Naive thymus-derived CD4-positive, alpha-beta T cell (primary cell): Measurements from ENCODE around the gene DMAP1. TPM values are rescaled to one million over a fixed set of nuclear protein-coding genes. Genes with fewer than 3 reads are reported as not detected.

ENCODE experiments used
- ATAC-seq: fragments of 150-1000 bp; cut with Tn5 transposase; 2 replicates; pipeline ENCODE4 v1.10.0; 2021; ENCODE audit warnings: mild to moderate bottlenecking, moderate library complexity
- CTCF ChIA-PET: fragments of 350-600 bp; sonication (Branson Sonifier 250); formaldehyde crosslinking; loops from one replicate; lab custom pipeline; 2021; ENCODE audit warnings: antibody characterized with exemption; lab: Charles Lee
- POLR2A ChIA-PET: fragments of 350-600 bp; sonication (Branson Sonifier 250); formaldehyde crosslinking; loops from one replicate; lab custom pipeline; 2021; ENCODE audit warnings: antibody characterized with exemption, inconsistent platforms; lab: Charles Lee
- DNase-seq, 9 donors: peaks; one replicate each; pipeline versions ENCODE4 v3.0.0 to v3.0.0-alpha.2; 2020 to 2022; ENCODE audit warnings: mixed read lengths in 1 of 9
- H3K27ac ChIP-seq: one replicate; pipeline ENCODE4 v1.7.0; 2013; ENCODE audit warnings: mild to moderate bottlenecking, low read depth, low read length, moderate library complexity
- H3K27me3 ChIP-seq, 2 donors: one replicate each; pipeline ENCODE4 v1.7.0; 2013; ENCODE audit warnings: low read length in 2 of 2, mild to moderate bottlenecking in 2 of 2, moderate library complexity in 2 of 2; ENCODE audit not compliant: control insufficient read depth in 2 of 2, insufficient read depth in 2 of 2
- H3K36me3 ChIP-seq, 3 experiments: 1 replicate in 2 of 3; 2 replicates in 1 of 3; pipeline ENCODE4 v1.7.0; 2013; ENCODE audit warnings: low read length in 3 of 3, mild to moderate bottlenecking in 3 of 3, moderate library complexity in 1 of 3; ENCODE audit not compliant: insufficient read depth in 3 of 3, control insufficient read depth in 2 of 3
- H3K4me1 ChIP-seq, 2 donors: one replicate each; pipeline ENCODE4 v1.7.0; 2013; ENCODE audit warnings: low read length in 2 of 2, mild to moderate bottlenecking in 2 of 2, moderate library complexity in 1 of 2; ENCODE audit not compliant: control insufficient read depth in 2 of 2, insufficient read depth in 2 of 2
- H3K4me3 ChIP-seq: 2 replicates; pipeline ENCODE4 v1.7.0; 2013; ENCODE audit warnings: mild to moderate bottlenecking, low read length
- H3K9me3 ChIP-seq, 3 experiments: 1 replicate in 2 of 3; 2 replicates in 1 of 3; pipeline ENCODE4 v1.7.0; 2013; ENCODE audit warnings: low read length in 3 of 3; ENCODE audit not compliant: control insufficient read depth in 2 of 3
- H3K27ac Mint-ChIP-seq, 9 donors: one replicate each; pipeline ENCODE4 v1.8.0; 2020 to 2022; ENCODE audit warnings: mixed read lengths in 9 of 9, mild to moderate bottlenecking in 8 of 9, moderate library complexity in 5 of 9, inconsistent platforms in 2 of 9
- H3K27me3 Mint-ChIP-seq, 5 donors: one replicate each; pipeline ENCODE4 v1.8.0; 2021 to 2022; ENCODE audit warnings: mixed read lengths in 5 of 5, mild to moderate bottlenecking in 1 of 5
- H3K36me3 Mint-ChIP-seq, 5 donors: one replicate each; pipeline ENCODE4 v1.8.0; 2020 to 2022; ENCODE audit warnings: mixed read lengths in 5 of 5, mild to moderate bottlenecking in 3 of 5, inconsistent platforms in 1 of 5
- H3K4me1 Mint-ChIP-seq, 7 donors: one replicate each; pipeline ENCODE4 v1.8.0; 2020 to 2022; ENCODE audit warnings: mixed read lengths in 7 of 7, mild to moderate bottlenecking in 3 of 7, inconsistent platforms in 1 of 7
- H3K4me3 Mint-ChIP-seq, 10 donors: one replicate each; pipeline ENCODE4 v1.8.0; 2020 to 2022; ENCODE audit warnings: mild to moderate bottlenecking in 10 of 10, mixed read lengths in 10 of 10, moderate library complexity in 6 of 10, inconsistent platforms in 2 of 10
- H3K9me3 Mint-ChIP-seq, 11 donors: one replicate each; pipeline ENCODE4 v1.8.0; 2020 to 2022; ENCODE audit warnings: mixed read lengths in 11 of 11, mild to moderate bottlenecking in 4 of 11, inconsistent platforms in 1 of 11, moderate library complexity in 1 of 11
- intact Hi-C, 2 donors: fragments of 100-400 bp; cut with micrococcal nuclease; formaldehyde crosslinking; loops; one replicate each; pipeline ENCODE4 v1.15.1; 2023
- polyA plus RNA-seq, 2 donors: library from polyadenylated mRNA; unstranded; fragments of 300-500 nt; fragmentation: Illumina TruSeq; gene quantifications; one replicate each; pipeline ENCODE4 v1.2.3, GENCODE V29; 2021
- total RNA-seq, 6 experiments: library from RNA in 5 of 6; stranded (reverse) in 5 of 6; gene quantifications; 1 replicate in 5 of 6; 2 replicates in 1 of 6; pipeline ENCODE4 v1.2.3 and lab custom pipeline; 2021 to 2026

The DMAP1 gene
- total and polyA plus RNA-seq, 7 experiments from 2014 or later, result 42.3 to 96.2 (median 60.0) TPM

DNA sequence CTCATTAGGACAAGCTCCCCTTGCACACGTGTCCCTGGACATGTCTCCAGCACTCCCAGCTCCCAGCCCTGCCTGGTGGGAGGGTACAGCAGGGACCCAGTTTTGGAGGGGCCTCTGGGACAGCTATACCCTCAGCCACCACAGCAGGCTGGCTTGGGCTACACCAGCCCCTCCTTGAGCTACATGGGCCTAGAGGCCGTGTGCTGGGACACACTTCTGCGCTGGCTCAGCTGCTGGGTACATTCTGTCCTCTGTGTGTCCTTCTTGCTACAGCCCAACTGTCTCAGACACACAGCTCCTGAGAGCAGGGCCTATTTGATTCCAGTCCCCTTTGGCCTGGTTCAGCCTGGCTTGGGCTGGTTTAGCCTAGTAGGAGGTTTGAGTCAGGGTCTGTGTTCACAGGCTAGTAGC is 26.7 kb downstream of the DMAP1 start:
- Histone ChIP-seq H3K4me3 (no peak overlapping the region), H3K36me3 (peaks cover 0 to 16% (median 0%) of the 10 kb centered on the region in 3 experiments), H3K9me3 (no peaks in the 10 kb centered on the region), H3K27ac (no peak overlapping the region), H3K27me3 (no peaks in the 10 kb centered on the region), H3K4me1 (peaks cover 0 to 7% of the 10 kb centered on the region in 2 donors)
- no peak for DNase-seq
- Mint-ChIP-seq H3K4me1 (peaks cover 9 to 24% (median 13%) of the 10 kb centered on the region in 7 donors), H3K27me3 (no peaks in the 10 kb centered on the region), H3K36me3 (peaks cover 0 to 19% (median 0%) of the 10 kb centered on the region in 5 donors), H3K9me3 (peaks cover 0 to 1% (median 0%) of the 10 kb centered on the region in 11 donors), H3K4me3 (no peak overlapping the region), H3K27ac (no peak overlapping the region)
- ATAC-seq, result no peak
- POLR2A ChIA-PET, result no interaction called here
- intact Hi-C loops, result loop anchor here in 1 of 2 donors (2.0 kb wide), 1 partner anchor 23 kb away; no protein-coding TSS in a partner anchor
- CTCF ChIA-PET, result no interaction called here

DNA sequence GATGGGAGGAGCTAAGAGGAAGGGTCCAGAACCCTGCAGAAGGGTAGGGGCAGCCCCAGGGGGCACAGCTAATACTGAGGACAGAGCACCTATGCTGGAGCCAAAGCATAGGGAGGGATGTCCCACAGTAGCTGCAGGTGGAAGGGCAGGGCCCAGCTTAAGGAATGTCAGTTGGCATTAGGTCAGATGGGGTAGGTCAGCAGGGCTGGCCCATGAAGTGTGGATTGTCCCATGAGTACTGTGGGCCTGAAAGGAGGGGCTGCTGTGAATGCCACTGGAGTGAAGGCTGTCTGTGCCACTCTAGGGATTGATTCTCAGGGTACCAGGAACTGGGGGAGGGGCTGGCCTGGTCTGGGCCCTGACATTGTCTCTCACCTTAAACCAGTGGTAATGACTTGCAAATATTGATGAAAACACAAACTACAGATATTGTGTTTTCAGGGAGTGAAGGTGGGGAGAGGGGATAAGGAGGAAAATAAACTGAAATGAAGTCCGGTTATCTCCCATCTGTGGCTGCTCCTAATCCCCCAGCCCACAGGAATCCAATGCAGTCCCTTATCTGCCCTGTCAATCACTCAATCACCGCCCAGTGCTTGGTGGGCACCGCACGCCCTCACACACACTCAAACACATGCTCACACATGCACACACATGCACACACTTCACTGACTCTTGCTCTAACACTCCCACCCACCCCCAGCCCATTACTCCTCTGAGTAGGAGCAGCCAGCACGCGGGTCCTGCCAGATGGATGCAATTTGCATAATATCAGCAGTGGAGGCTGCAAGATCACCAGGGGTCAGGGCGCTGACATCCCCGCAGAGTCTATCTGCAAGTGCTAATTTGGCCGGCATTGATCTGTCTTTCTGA is 27.8 kb downstream of the DMAP1 start:
- peak overlapping the region in 1 of 10 donors; percentile 62 for H3K4me3 Mint-ChIP-seq
- peaks cover 9 to 24% (median 13%) of the 10 kb centered on the region in 7 donors for H3K4me1 Mint-ChIP-seq
- Histone ChIP-seq H3K36me3 (peaks cover 0 to 21% (median 0%) of the 10 kb centered on the region in 3 experiments), H3K4me3 (no peak overlapping the region), H3K9me3 (no peaks in the 10 kb centered on the region), H3K4me1 (peaks cover 0 to 7% of the 10 kb centered on the region in 2 donors), H3K27ac (no peak overlapping the region), H3K27me3 (no peaks in the 10 kb centered on the region)
- H3K27me3 Mint-ChIP-seq, result no peaks in the 10 kb centered on the region
- H3K36me3 Mint-ChIP-seq, result peaks cover 0 to 17% (median 0%) of the 10 kb centered on the region in 5 donors
- H3K9me3 Mint-ChIP-seq, result peaks cover 0 to 1% (median 0%) of the 10 kb centered on the region in 11 donors
- intact Hi-C loops, result no loop called here
- H3K27ac Mint-ChIP-seq, result peak overlapping the region in 1 of 9 donors; percentile 38
- CTCF ChIA-PET, result no interaction called here
- DNase-seq, result no peak
- POLR2A ChIA-PET, result no interaction called here
- no peak for ATAC-seq

DNA sequence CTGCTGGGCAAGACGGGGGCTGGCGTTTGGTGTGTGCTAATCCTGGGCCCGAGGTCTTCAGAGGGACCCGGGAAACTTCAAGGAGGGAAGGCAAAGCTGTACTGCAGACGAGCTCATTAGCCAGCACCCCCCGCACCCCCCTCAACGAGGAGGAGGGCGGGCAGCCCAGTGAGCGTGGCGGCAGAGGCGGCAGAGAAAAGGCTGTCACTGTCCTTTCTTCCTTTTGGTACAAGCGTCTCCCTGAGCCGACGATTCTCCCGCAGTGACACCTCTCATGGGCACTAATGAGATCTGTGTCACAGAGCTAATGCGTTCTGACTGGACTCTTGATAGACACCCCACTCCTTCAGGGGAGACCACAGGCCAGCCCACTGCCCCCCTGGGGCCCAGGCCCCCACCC is 29.5 kb downstream of the DMAP1 start:
- intact Hi-C loops, result no loop called here
- H3K36me3 Mint-ChIP-seq, result peaks cover 0 to 28% (median 5%) of the 10 kb centered on the region in 5 donors
- CTCF ChIA-PET, result interaction anchor here (0.8 to 1.4 kb wide), 2 partner anchors 25 to 1337 kb away, joined by 3 to 4 read pairs; no protein-coding TSS in a partner anchor

DNA sequence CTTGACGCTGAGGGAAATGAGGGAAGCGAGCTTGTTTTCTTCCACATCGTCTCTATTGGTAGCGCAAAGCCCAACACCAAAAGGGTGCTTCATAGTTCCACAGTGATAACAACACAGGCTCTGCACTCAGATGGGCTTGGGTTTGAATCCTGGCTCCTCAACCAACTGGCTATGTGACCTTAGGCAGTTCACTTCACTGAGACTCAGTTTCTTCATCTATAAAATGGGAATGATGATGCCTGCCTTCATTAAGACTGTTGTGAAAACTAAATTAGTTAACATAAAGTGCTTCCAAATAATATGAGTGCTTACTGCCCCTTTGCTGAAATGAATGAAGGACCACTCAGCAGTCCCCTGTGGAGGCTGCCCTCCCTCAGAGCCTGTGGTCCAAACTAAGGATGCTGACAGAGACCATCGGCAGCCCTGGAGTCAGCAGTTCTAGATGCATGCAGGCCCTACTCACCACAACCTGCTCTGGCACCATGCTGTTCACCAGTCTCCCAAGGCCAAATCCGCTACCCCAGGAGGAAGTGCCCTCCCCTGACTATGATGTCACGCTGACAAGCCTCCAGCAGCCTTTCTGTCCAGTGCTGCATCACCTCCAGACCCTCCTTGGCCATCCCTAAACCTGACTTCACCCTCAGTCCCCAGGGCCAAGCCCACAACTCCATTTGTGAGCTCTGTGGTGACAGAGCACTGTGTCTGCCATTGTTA is 30.7 kb downstream of the DMAP1 start:
- Mint-ChIP-seq H3K27ac (peak overlapping the region in 1 of 9 donors; percentile 80), H3K9me3 (no peaks in the 10 kb centered on the region), H3K27me3 (no peaks in the 10 kb centered on the region), H3K36me3 (peaks cover 0 to 36% (median 5%) of the 10 kb centered on the region in 5 donors), H3K4me3 (no peak overlapping the region), H3K4me1 (peaks cover 4 to 11% (median 5%) of the 10 kb centered on the region in 7 donors)
- H3K27me3 ChIP-seq, result no peaks in the 10 kb centered on the region
- ChIA-PET CTCF (interaction anchor here (0.5 to 0.6 kb wide), 3 partner anchors 10 to 409 kb away, joined by 3 read pairs; no protein-coding TSS in a partner anchor), POLR2A (no interaction called here)
- no peak overlapping the region for H3K4me3 ChIP-seq
- DNase-seq, result no peak
- no peak for ATAC-seq
- peaks cover 0 to 43% (median 0%) of the 10 kb centered on the region in 3 experiments for H3K36me3 ChIP-seq
- intact Hi-C loops, result no loop called here
- H3K4me1 ChIP-seq, result no peaks in the 10 kb centered on the region
- H3K9me3 ChIP-seq, result no peaks in the 10 kb centered on the region
- no peak overlapping the region for H3K27ac ChIP-seq

More for the DNA sequence above, 29.5 kb downstream of the DMAP1 start:
- ATAC-seq, result no peak
- Mint-ChIP-seq H3K27ac (no peak overlapping the region), H3K27me3 (no peaks in the 10 kb centered on the region), H3K9me3 (no peaks in the 10 kb centered on the region), H3K4me3 (no peak overlapping the region), H3K4me1 (peaks cover 9 to 18% (median 13%) of the 10 kb centered on the region in 7 donors)
- no peak for DNase-seq
- POLR2A ChIA-PET, result no interaction called here
- H3K4me3 ChIP-seq, result no peak overlapping the region
- H3K9me3 ChIP-seq, result no peaks in the 10 kb centered on the region
- peaks cover 0 to 7% of the 10 kb centered on the region in 2 donors for H3K4me1 ChIP-seq
- no peaks in the 10 kb centered on the region for H3K27me3 ChIP-seq
- no peak overlapping the region for H3K27ac ChIP-seq
- H3K36me3 ChIP-seq, result peaks cover 0 to 34% (median 0%) of the 10 kb centered on the region in 3 experiments

DNA sequence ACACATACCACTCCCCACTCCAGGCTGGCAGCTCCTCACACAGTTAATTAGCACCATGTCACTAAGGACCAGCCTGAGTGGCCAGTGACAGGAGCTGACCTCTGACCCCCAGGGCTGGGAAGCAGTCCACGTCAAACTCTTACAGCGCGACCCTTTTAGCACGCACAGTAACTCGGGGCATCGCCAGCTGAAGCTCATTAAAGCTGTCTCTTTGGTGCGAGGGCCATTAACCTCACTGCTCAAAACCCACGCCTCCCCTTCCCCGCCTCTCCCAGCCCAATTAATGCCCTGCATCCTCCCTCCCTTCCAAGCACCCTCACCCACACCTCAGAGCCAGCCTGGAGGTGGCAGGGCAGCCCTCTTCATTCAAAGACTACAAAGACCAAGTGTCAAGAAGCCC is 31.7 kb downstream of the DMAP1 start:
- no peak overlapping the region for H3K4me3 Mint-ChIP-seq
- ATAC-seq, result no peak
- no peak for DNase-seq
- no peaks in the 10 kb centered on the region for H3K27me3 Mint-ChIP-seq
- Histone ChIP-seq H3K36me3 (peaks cover 0 to 51% (median 0%) of the 10 kb centered on the region in 3 experiments), H3K27me3 (no peaks in the 10 kb centered on the region), H3K27ac (no peak overlapping the region), H3K4me1 (no peaks in the 10 kb centered on the region), H3K4me3 (no peak overlapping the region), H3K9me3 (no peaks in the 10 kb centered on the region)
- H3K9me3 Mint-ChIP-seq, result no peaks in the 10 kb centered on the region
- peak overlapping the region in 1 of 9 donors; percentile 59 for H3K27ac Mint-ChIP-seq
- intact Hi-C loops, result no loop called here
- ChIA-PET CTCF (no interaction called here), POLR2A (no interaction called here)
- peaks cover 0 to 11% (median 0%) of the 10 kb centered on the region in 7 donors for H3K4me1 Mint-ChIP-seq
- H3K36me3 Mint-ChIP-seq, result peaks cover 0 to 36% (median 5%) of the 10 kb centered on the region in 5 donors

DNA sequence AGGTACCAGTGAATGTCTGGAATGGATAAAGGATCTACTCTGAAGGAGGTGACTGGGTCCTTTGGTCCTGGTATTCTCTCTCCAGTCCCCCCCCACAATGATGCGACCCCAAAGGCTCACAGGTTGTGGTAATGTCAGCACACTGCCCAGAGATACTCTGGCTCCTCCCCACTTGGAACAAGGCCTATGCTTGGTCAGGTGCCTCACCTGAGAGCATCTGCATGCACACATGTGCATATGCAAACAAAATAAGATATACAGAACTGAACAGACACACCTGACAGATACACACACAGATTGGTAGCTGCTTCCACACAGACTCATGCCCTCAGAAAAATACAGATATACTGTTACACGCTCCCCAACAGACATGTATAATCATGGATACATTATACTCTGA is 33.5 kb downstream of the DMAP1 start:
- POLR2A ChIA-PET, result no interaction called here
- no peaks in the 10 kb centered on the region for H3K9me3 Mint-ChIP-seq
- H3K27ac Mint-ChIP-seq, result no peak overlapping the region
- no peaks in the 10 kb centered on the region for H3K27me3 Mint-ChIP-seq
- H3K27ac ChIP-seq, result no peak overlapping the region
- H3K36me3 Mint-ChIP-seq, result peaks cover 0 to 34% (median 5%) of the 10 kb centered on the region in 5 donors
- CTCF ChIA-PET, result no interaction called here
- peaks cover 0 to 4% (median 0%) of the 10 kb centered on the region in 7 donors for H3K4me1 Mint-ChIP-seq
- H3K4me1 ChIP-seq, result no peaks in the 10 kb centered on the region
- H3K4me3 ChIP-seq, result no peak overlapping the region
- H3K4me3 Mint-ChIP-seq, result no peak overlapping the region
- ATAC-seq, result no peak
- intact Hi-C loops, result no loop called here
- peaks cover 0 to 52% (median 0%) of the 10 kb centered on the region in 3 experiments for H3K36me3 ChIP-seq
- DNase-seq, result no peak
- no peaks in the 10 kb centered on the region for H3K9me3 ChIP-seq
- no peaks in the 10 kb centered on the region for H3K27me3 ChIP-seq
